Non-pigmented ciliary epithelial cell (primary cell): Measurements from ENCODE around the gene ACTG2.
"Not testable (repeated sequence)": the region's sequence is repeated elsewhere in the genome, so short reads cannot be mapped to it uniquely, and the experiment has no call there.

ENCODE experiments used
- DNase-seq: peaks from one replicate; pipeline ENCODE4 v3.0.0-alpha.2; 2010; ENCODE audit warnings: low read depth

ACTG2 gene

GRCh38 chr2:73893764-73894474, 1.1 kb downstream of the ACTG2 start:
- no peak for DNase-seq

GRCh38 chr2:73894475-73894850, 1.7 kb downstream of the ACTG2 start:
- no peak for DNase-seq

GRCh38 chr2:73894877-73895276, 2.1 kb downstream of the ACTG2 start:
- DNase-seq: no peak

- DNase-seq: no peak
These were observed 2.7 kb downstream of the ACTG2 start for GRCh38 chr2:73895473-73895872.

- peak; percentile 55 for DNase-seq
These were observed 3.8 kb downstream of the ACTG2 start for GRCh38 chr2:73896362-73897239.

- no peak for DNase-seq
These were observed 4.4 kb downstream of the ACTG2 start for GRCh38 chr2:73897240-73897583.

- no peak for DNase-seq
These were observed 5.1 kb downstream of the ACTG2 start for GRCh38 chr2:73897934-73898333.

- DNase-seq: no peak
These were observed 7.1 kb downstream of the ACTG2 start for GRCh38 chr2:73899801-73900336.

GRCh38 chr2:73901143-73901542, 8.3 kb downstream of the ACTG2 start:
- no peak for DNase-seq

GRCh38 chr2:73902284-73902683, 9.5 kb downstream of the ACTG2 start:
- no peak for DNase-seq

GRCh38 chr2:73903313-73903712, 10.5 kb downstream of the ACTG2 start:
- no peak for DNase-seq

- not testable (repeated sequence) for DNase-seq
These were observed 11.3 kb downstream of the ACTG2 start for GRCh38 chr2:73903949-73904613.

- DNase-seq: no peak
These were observed 12.1 kb downstream of the ACTG2 start for GRCh38 chr2:73904952-73905351.

GRCh38 chr2:73906847-73907505, 14.2 kb downstream of the ACTG2 start:
- no peak for DNase-seq

- DNase-seq: peak; percentile 47
These were observed 15.1 kb downstream of the ACTG2 start for GRCh38 chr2:73907840-73908452.

- DNase-seq: peak; percentile 31
These were observed 16.2 kb downstream of the ACTG2 start for GRCh38 chr2:73908689-73909652.

GRCh38 chr2:73910873-73911547, 18.2 kb downstream of the ACTG2 start:
- no peak for DNase-seq

GRCh38 chr2:73911548-73912208, 18.9 kb downstream of the ACTG2 start:
- no peak for DNase-seq

GRCh38 chr2:73913414-73914054, 20.7 kb downstream of the ACTG2 start:
- DNase-seq: no peak
